Panc1 (cell line): ENCODE data around the gene NRSN1. TPM values are rescaled to one million over a fixed set of nuclear protein-coding genes. Genes with fewer than 3 reads are reported as not detected.

Experiments
- ATAC-seq: fragments of 200-7000 bp; cut with Tn5 transposase; 2 replicates; pipeline ENCODE4 v1.9.1; 2020; ENCODE audit warnings: mild to moderate bottlenecking, moderate library complexity
- BruUV-seq: library from RNA; stranded (reverse); fragments of 400-500 nt; replicated peaks from 2 replicates; lab custom pipeline; 2021; lab: Mats Ljungman, UMichigan
- CTCF ChIA-PET: fragments of 300-600 bp; sonication (Branson Sonifier 250); formaldehyde crosslinking; loops from one replicate; lab custom pipeline; 2022; ENCODE audit warnings: antibody characterized with exemption; lab: Charles Lee
- POLR2A ChIA-PET: fragments of 300-600 bp; sonication (Branson Sonifier 250); formaldehyde crosslinking; loops from one replicate; lab custom pipeline; 2022; ENCODE audit warnings: antibody characterized with exemption; lab: Charles Lee
- DNase-seq: peaks from one replicate; pipeline ENCODE4 v3.0.0-alpha.2; 2010; ENCODE audit warnings: low read depth, low spot score
- H3K27ac ChIP-seq: 2 replicates; pipeline ENCODE4 v1.5.1; 2011; ENCODE audit warnings: mild to moderate bottlenecking, low read length, inconsistent platforms
- H3K27me3 ChIP-seq: fragments of 200-500 bp; sonication (Bioruptor generic); 2 replicates; pipeline ENCODE4 v1.6.0; 2014; ENCODE audit warnings: low read length, inconsistent platforms; ENCODE audit not compliant: control insufficient read depth, insufficient read depth
- H3K36me3 ChIP-seq: fragments of 200-500 bp; sonication (Bioruptor generic); 2 replicates; pipeline ENCODE4 v1.5.1; 2014; ENCODE audit warnings: inconsistent platforms, mild to moderate bottlenecking, low read length, moderate library complexity; ENCODE audit not compliant: control insufficient read depth, insufficient read depth
- H3K4me1 ChIP-seq: 2 replicates; pipeline ENCODE4 v1.5.1; 2011; ENCODE audit warnings: inconsistent platforms, mild to moderate bottlenecking, low read length, moderate library complexity; ENCODE audit not compliant: control insufficient read depth, insufficient read depth
- H3K4me3 ChIP-seq, 2 experiments: 2 replicates each; pipeline ENCODE4 v1.5.1; 2011 to 2012; ENCODE audit warnings: low read depth in 2 of 2, low read length in 2 of 2, mild to moderate bottlenecking in 2 of 2, inconsistent platforms in 1 of 2, moderate library complexity in 1 of 2
- H3K9me3 ChIP-seq: fragments of 200-500 bp; sonication (Bioruptor generic); 2 replicates; pipeline ENCODE4 v1.5.1; 2014; ENCODE audit warnings: low read depth, mild to moderate bottlenecking, inconsistent platforms, low read length, moderate library complexity; ENCODE audit not compliant: control insufficient read depth, insufficient read depth
- CTCF ChIP-seq: fragments of 450-650 bp; IDR thresholded peaks from 2 replicates; pipeline ENCODE4 v1.5.1; 2017; ENCODE audit warnings: mild to moderate bottlenecking
- POLR2AphosphoS5 ChIP-seq: IDR thresholded peaks from 2 replicates; pipeline ENCODE4 v1.6.1; 2012; ENCODE audit warnings: mild to moderate bottlenecking, low read depth, low read length, moderate library complexity
- REST ChIP-seq, 2 experiments: IDR thresholded peaks; 2 replicates each; pipeline ENCODE4 v1.6.1; 2011 to 2012; ENCODE audit warnings: low read depth in 2 of 2, control low read depth in 1 of 2, low read length in 1 of 2, mild to moderate bottlenecking in 1 of 2, moderate library complexity in 1 of 2; ENCODE audit not compliant: insufficient read depth in 1 of 2
- SIN3A ChIP-seq: IDR thresholded peaks from 2 replicates; pipeline ENCODE4 v1.6.1; 2012; ENCODE audit warnings: low read depth, mild to moderate bottlenecking, low read length, moderate library complexity, borderline replicate concordance; ENCODE audit not compliant: insufficient read depth
- TCF7L2 ChIP-seq: IDR thresholded peaks from 2 replicates; pipeline ENCODE4 v1.6.1; 2011; ENCODE audit warnings: mild to moderate bottlenecking, low read depth, low read length, inconsistent platforms
- in situ Hi-C: cut with HindIII; loops from 2 replicates; pipeline ENCODE4 v1.10.0; 2016; ENCODE audit warnings: low sequenced_read_pairs, low pct_unique_long_range_greater_than_20kb
- intact Hi-C: fragments of 100-400 bp; cut with micrococcal nuclease; formaldehyde crosslinking; loops from one replicate; pipeline ENCODE4 v1.10.0; 2022; ENCODE audit not compliant: unreplicated experiment
- total RNA-seq: library from RNA; stranded (reverse); gene quantifications from one replicate; pipeline ENCODE4 v1.2.1, GENCODE V29; 2021; ENCODE audit not compliant: unreplicated experiment

NRSN1 gene
- total RNA-seq, 1 experiment from 2014 or later = not detected

GRCh38 chr6:24089736-24090135 lies 36.3 kb upstream of the NRSN1 start:
- ChIA-PET POLR2A (no interaction called here), CTCF (no interaction called here)
- H3K27ac ChIP-seq = no peak overlapping the region
- TF ChIP-seq TCF7L2 (no peak), POLR2AphosphoS5 (no peak), REST (IDR thresholded peaks at IDR 0.05; ENCODE audit: insufficient read depth in 1 of 2, low read depth in 2 of 2, low read length in 1 of 2) (no peak), SIN3A (no peak), CTCF (no peak)
- in situ Hi-C loops = no loop called here
- intact Hi-C loops = no loop called here
- H3K4me1 ChIP-seq = no peaks in the 10 kb centered on the region
- ATAC-seq = no peak
- BruUV-seq = no TSS peak
- H3K9me3 ChIP-seq = no peaks in the 10 kb centered on the region
- no peak for DNase-seq
- no peaks in the 10 kb centered on the region for H3K36me3 ChIP-seq
- no peaks in the 10 kb centered on the region for H3K27me3 ChIP-seq
- no peak overlapping the region for H3K4me3 ChIP-seq

GRCh38 chr6:24092407-24092806 lies 33.6 kb upstream of the NRSN1 start:
- Histone ChIP-seq H3K9me3 (no peaks in the 10 kb centered on the region), H3K27ac (no peak overlapping the region), H3K36me3 (no peaks in the 10 kb centered on the region), H3K4me3 (no peak overlapping the region), H3K27me3 (no peaks in the 10 kb centered on the region), H3K4me1 (no peaks in the 10 kb centered on the region)
- ATAC-seq (no peak), DNase-seq (no peak)
- ChIA-PET POLR2A (no interaction called here), CTCF (no interaction called here)
- TF ChIP-seq POLR2AphosphoS5 = no peak
- no TSS peak for BruUV-seq
- in situ Hi-C loops (no loop called here), intact Hi-C loops (no loop called here)

DNA sequence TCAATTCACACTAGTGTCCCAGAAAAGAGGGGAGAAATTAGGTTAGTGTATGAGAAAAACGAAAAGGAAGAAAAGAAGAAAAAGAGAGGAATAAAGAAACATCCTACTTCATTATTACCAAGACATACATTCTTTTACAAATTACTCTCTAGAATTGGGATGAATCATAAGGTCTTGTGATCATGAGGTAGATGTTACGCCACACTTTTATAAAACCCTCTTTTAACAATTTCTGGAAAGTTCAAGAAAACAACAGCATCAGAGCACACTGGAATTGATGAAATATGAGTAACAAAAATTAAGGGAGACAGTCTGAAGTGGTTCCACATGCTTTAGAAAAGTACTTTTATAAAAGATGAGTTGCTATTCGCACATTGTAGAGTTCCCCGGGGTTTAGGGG lies 32.6 kb upstream of the NRSN1 start:
- POLR2A ChIA-PET = no interaction called here
- intact Hi-C loops = no loop called here

More for the DNA sequence above, 32.6 kb upstream of the NRSN1 start:
- Histone ChIP-seq H3K4me1 (no peaks in the 10 kb centered on the region), H3K27me3 (no peaks in the 10 kb centered on the region), H3K36me3 (no peaks in the 10 kb centered on the region), H3K27ac (no peak overlapping the region), H3K9me3 (no peaks in the 10 kb centered on the region), H3K4me3 (no peak overlapping the region)
- DNase-seq (no peak), ATAC-seq (no peak)
- no TSS peak for BruUV-seq
- in situ Hi-C loops = no loop called here
- TF ChIP-seq CTCF = no peak
- no peak for TF ChIP-seq REST (IDR thresholded peaks at IDR 0.05; ENCODE audit: insufficient read depth in 1 of 2, low read depth in 2 of 2, low read length in 1 of 2)
- TF ChIP-seq TCF7L2 = no peak
- TF ChIP-seq SIN3A = no peak
- TF ChIP-seq POLR2AphosphoS5 = no peak
- CTCF ChIA-PET = no interaction called here
